ENCODE results near the gene CAPSL.

DNA sequence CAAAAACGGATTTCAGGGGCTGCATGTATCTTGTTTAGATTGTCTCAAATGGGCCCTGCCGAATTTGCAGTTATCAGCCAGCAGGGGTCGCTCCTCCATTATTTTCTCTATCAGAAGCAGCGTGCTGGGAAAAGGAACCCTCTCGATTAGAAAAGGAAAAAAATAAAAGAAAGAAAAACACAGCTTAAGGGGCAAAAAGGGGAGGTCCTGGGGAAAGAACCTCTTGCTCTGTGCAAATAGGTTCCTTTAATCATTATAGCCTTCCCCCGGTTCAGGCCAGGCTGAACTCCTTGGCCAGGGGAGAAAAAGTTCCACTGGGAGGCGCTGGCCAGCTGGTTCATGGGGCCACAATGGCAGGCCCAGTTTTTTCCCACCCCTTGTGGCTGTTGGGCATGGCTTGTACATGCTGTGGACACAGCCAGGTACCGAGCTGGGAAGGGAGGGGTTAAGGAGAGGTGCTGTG is 25.0 kb upstream of the CAPSL start:
- no peak for TF ChIP-seq POLR2A (IDR thresholded peaks at IDR 0.05)
- TF ChIP-seq, protein P1, sequence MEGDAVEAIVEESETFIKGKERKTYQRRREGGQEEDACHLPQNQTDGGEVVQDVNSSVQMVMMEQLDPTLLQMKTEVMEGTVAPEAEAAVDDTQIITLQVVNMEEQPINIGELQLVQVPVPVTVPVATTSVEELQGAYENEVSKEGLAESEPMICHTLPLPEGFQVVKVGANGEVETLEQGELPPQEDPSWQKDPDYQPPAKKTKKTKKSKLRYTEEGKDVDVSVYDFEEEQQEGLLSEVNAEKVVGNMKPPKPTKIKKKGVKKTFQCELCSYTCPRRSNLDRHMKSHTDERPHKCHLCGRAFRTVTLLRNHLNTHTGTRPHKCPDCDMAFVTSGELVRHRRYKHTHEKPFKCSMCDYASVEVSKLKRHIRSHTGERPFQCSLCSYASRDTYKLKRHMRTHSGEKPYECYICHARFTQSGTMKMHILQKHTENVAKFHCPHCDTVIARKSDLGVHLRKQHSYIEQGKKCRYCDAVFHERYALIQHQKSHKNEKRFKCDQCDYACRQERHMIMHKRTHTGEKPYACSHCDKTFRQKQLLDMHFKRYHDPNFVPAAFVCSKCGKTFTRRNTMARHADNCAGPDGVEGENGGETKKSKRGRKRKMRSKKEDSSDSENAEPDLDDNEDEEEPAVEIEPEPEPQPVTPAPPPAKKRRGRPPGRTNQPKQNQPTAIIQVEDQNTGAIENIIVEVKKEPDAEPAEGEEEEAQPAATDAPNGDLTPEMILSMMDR (IDR thresholded peaks at IDR 0.05): no peak
- TF ChIP-seq POLR2AphosphoS5 (IDR thresholded peaks at IDR 0.05; ENCODE audit: insufficient read depth in 1 of 2, low read depth in 1 of 2): no peak
